Sigmoid colon (tissue), 7 donors: Measurements from ENCODE around the gene ATP5IF1. TPM values are rescaled to one million over a fixed set of nuclear protein-coding genes. Genes with fewer than 3 reads are reported as not detected.

Source experiments
- DNase-seq: peaks from one replicate; pipeline ENCODE4 v3.0.0-alpha.2; 2019
- H3K27ac ChIP-seq, 4 donors: fragments of 200-600 bp; sonication (generic); one replicate each; pipeline ENCODE4 v1.5.1; 2016 to 2019; ENCODE audit warnings: mild to moderate bottlenecking in 1 of 4
- H3K27me3 ChIP-seq, 3 donors: fragments of 200-600 bp; sonication (generic); one replicate each; pipeline ENCODE4 v1.5.1; 2019; ENCODE audit warnings: mild to moderate bottlenecking in 1 of 3
- H3K36me3 ChIP-seq, 4 donors: fragments of 200-600 bp; sonication (generic); one replicate each; pipeline ENCODE4 v1.5.1; 2016 to 2019
- H3K4me1 ChIP-seq, 4 donors: fragments of 200-600 bp; sonication (generic); one replicate each; pipeline ENCODE4 v1.5.1; 2017 to 2019
- H3K4me3 ChIP-seq, 4 donors: fragments of 200-600 bp; sonication (generic); one replicate each; pipeline ENCODE4 v1.5.1; 2017 to 2019; ENCODE audit warnings: mild to moderate bottlenecking in 2 of 4, moderate library complexity in 1 of 4
- H3K9me3 ChIP-seq, 4 donors: fragments of 200-600 bp in 3 of 4; sonication (generic) in 3 of 4; one replicate each; pipeline versions ENCODE4 v1.5.1 to v1.6.1; 2013 to 2019
- EP300 ChIP-seq, 4 donors: sonication (generic); formaldehyde crosslinking; IDR thresholded peaks; one replicate each; pipeline ENCODE4 v1.6.1; 2017; ENCODE audit warnings: antibody characterized with exemption in 4 of 4
- POLR2A ChIP-seq, 2 donors: fragments of 450-650 bp; IDR thresholded peaks; one replicate each; pipeline ENCODE4 v1.6.1; 2016; ENCODE audit warnings: antibody characterized with exemption in 2 of 2, mild to moderate bottlenecking in 2 of 2, moderate library complexity in 2 of 2
- POLR2AphosphoS5 ChIP-seq, 4 donors: sonication (generic); formaldehyde crosslinking; IDR thresholded peaks; one replicate each; pipeline ENCODE4 v1.6.1; 2017; ENCODE audit warnings: antibody characterized with exemption in 4 of 4
- WGBS, 2 donors: extraction: QIAGEN DNeasy Blood & Tissue Kit; methylation state at CpG; one replicate each; pipeline ENCODE4 v1.1.7; 2013; 5-methylcytosine and 5-hydroxymethylcytosine counted together
- intact Hi-C: fragments of 100-400 bp; cut with DNase I; formaldehyde crosslinking; loops from one replicate; pipeline ENCODE4 v1.15.1; 2023
- polyA plus RNA-seq, 3 donors: library from polyadenylated mRNA; stranded (reverse); fragments of 200-250 nt; gene quantifications; one replicate each; pipeline ENCODE4 v1.2.3, GENCODE V29; 2013
- total RNA-seq, 4 donors: library from RNA; depleted of rRNA; stranded (reverse); fragments of >200 nt; gene quantifications; one replicate each; pipeline ENCODE4 v1.1.0, GENCODE V29; 2016
- TF ChIP-seq, protein P1 (sequence below), 4 experiments: fragments of 450-650 bp in 3 of 4; fragments of 200-600 bp in 1 of 4; IDR thresholded peaks; one replicate each; pipeline ENCODE4 v1.5.1; 2016 to 2019; ENCODE audit warnings: antibody characterized with exemption in 4 of 4, mild to moderate bottlenecking in 3 of 4, moderate library complexity in 2 of 4
- donor health status: healthy with polysubstance abuse.
- donor health status: Bipolar disorder and iron deficiency.
- donor health status: healthy.

The ATP5IF1 gene
- total and polyA plus RNA-seq, 7 donors: 167 to 1,120 (median 260) TPM

DNA sequence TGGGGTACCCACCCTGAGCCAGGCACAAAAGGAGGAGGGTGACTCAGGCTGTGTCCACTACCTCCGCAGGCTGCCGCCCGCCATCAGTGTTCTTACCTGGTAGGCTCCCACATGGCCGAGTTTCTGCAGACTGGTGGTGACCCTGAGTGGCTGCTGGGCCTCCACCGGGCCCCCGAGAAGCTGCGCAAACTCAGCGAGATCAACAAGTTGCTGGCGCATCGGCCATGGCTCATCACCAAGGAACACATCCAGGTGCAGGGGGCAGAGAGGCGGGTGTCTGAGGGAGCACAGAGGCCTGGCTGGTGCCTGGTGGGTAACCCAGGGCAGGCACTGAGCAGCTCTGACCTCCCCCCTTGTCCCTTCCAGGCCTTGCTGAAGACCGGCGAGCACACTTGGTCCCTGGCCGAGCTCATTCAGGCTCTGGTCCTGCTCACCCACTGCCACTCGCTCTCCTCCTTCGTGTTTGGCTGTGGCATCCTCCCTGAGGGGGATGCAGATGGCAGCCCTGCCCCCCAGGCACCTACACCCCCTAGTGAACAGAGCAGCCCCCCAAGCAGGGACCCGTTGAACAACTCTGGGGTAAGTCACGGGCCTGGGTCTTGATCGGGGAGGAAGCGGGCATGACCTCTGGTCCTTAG lies 36.4 kb downstream of the ATP5IF1 start:
- TF ChIP-seq, protein P1, sequence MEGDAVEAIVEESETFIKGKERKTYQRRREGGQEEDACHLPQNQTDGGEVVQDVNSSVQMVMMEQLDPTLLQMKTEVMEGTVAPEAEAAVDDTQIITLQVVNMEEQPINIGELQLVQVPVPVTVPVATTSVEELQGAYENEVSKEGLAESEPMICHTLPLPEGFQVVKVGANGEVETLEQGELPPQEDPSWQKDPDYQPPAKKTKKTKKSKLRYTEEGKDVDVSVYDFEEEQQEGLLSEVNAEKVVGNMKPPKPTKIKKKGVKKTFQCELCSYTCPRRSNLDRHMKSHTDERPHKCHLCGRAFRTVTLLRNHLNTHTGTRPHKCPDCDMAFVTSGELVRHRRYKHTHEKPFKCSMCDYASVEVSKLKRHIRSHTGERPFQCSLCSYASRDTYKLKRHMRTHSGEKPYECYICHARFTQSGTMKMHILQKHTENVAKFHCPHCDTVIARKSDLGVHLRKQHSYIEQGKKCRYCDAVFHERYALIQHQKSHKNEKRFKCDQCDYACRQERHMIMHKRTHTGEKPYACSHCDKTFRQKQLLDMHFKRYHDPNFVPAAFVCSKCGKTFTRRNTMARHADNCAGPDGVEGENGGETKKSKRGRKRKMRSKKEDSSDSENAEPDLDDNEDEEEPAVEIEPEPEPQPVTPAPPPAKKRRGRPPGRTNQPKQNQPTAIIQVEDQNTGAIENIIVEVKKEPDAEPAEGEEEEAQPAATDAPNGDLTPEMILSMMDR (IDR thresholded peaks at IDR 0.05): no peak
- no peak for TF ChIP-seq EP300 (IDR thresholded peaks at IDR 0.05)
- no peak for TF ChIP-seq POLR2A (IDR thresholded peaks at IDR 0.05)
- no peak for TF ChIP-seq POLR2AphosphoS5 (IDR thresholded peaks at IDR 0.05)
- DNase-seq: peak; percentile 57
- Histone ChIP-seq H3K36me3 (peaks cover 7 to 82% (median 41%) of the 10 kb centered on the region in 4 donors), H3K27me3 (no peaks in the 10 kb centered on the region), H3K27ac (no peak overlapping the region), H3K4me1 (no peaks in the 10 kb centered on the region), H3K9me3 (no peaks in the 10 kb centered on the region), H3K4me3 (no peak overlapping the region)
- intact Hi-C loops: no loop called here
- 96 to 97% methylated on average over 20 of the region's 20 CpGs for WGBS, 2 donors

DNA sequence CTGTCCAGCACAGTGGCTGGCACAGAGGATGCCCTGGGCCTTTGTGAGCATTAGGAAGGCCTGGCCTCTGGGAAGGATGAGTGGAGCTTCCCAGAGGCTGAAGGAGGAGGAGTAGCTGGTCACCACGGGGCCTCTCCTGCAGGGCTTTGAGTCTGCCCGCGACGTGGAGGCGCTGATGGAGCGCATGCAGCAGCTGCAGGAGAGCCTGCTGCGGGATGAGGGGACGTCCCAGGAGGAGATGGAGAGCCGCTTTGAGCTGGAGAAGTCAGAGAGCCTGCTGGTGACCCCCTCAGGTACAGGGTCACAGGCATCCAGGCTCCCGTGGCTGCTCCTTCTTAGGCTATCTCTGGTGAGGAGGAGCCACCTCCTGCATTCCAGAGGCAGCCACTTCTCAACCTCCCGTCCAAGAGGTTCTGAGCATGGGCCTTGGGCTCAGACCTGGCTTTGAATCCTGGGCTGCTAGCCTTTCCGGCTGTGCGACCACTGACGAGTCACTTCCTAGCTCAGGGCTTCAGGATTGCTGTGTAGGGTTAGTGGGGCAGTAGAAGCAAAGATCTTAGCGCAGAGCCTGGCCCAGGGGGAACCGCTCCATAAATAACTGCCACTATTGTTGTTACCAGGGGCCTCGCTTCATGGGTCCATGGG lies 37.4 kb downstream of the ATP5IF1 start:
- peak; percentile 25 for DNase-seq
- Histone ChIP-seq H3K9me3 (no peaks in the 10 kb centered on the region), H3K4me3 (no peak overlapping the region), H3K36me3 (peaks cover 7 to 92% (median 49%) of the 10 kb centered on the region in 4 donors), H3K4me1 (no peaks in the 10 kb centered on the region), H3K27ac (no peak overlapping the region), H3K27me3 (no peaks in the 10 kb centered on the region)
- TF ChIP-seq, protein P1 (IDR thresholded peaks at IDR 0.05): no peak
- TF ChIP-seq POLR2AphosphoS5 (IDR thresholded peaks at IDR 0.05) (no peak), POLR2A (IDR thresholded peaks at IDR 0.05) (no peak), EP300 (IDR thresholded peaks at IDR 0.05) (no peak)
- WGBS, 2 donors: 92% methylated on average over 17 of the region's 17 CpGs
- intact Hi-C loops: no loop called here

DNA sequence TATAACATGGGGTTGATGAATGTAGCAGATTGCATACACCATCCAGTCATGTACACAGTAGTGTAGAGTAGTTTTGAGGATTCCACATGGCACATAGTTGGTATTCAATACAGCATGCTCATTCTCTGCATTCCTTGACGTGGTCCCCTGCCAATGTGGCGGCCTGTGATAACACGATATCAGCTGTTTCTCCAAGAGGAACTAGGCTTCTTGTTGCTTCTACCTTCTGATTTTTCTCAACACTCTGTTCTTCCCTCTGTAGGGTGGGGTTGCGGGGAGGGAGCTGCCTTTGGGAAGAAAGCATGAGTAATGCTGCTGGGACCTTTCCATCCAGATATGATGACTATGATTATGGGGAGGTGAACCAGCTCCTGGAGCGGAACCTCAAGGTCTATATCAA lies 42.8 kb downstream of the ATP5IF1 start:
- Histone ChIP-seq H3K9me3 (no peaks in the 10 kb centered on the region), H3K36me3 (peaks cover 13 to 86% (median 38%) of the 10 kb centered on the region in 4 donors), H3K4me3 (no peak overlapping the region), H3K4me1 (no peaks in the 10 kb centered on the region), H3K27me3 (no peaks in the 10 kb centered on the region), H3K27ac (no peak overlapping the region)
- no peak for DNase-seq
- TF ChIP-seq, protein P1 (IDR thresholded peaks at IDR 0.05): no peak
- TF ChIP-seq POLR2AphosphoS5 (IDR thresholded peaks at IDR 0.05): no peak
- TF ChIP-seq EP300 (IDR thresholded peaks at IDR 0.05): no peak
- no peak for TF ChIP-seq POLR2A (IDR thresholded peaks at IDR 0.05)
- WGBS, 2 donors: 95 to 98% methylated on average over 5 of the region's 5 CpGs
- intact Hi-C loops: no loop called here

DNA sequence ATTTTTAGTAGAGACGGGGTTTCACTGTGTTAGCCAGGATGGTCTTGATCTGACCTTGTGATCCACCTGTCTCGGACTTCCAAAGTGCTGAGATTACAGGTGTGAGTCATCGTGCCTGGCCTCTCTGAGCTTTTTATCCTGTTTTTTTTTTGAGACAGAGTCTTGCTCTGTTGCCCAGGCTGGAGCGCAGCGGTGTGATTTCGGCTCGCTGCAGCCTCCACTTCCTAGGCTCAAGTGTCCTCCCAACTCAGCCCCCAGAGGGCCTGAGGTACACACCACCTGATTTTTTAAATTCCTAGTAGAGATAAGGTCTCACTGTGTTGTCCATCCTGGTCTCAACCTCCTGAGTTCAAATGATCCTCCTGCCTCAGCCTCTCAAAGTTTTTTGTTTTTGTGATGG lies 43.8 kb downstream of the ATP5IF1 start:
- Histone ChIP-seq H3K27ac (no peak overlapping the region), H3K9me3 (no peaks in the 10 kb centered on the region), H3K4me1 (no peaks in the 10 kb centered on the region), H3K27me3 (no peaks in the 10 kb centered on the region), H3K36me3 (peaks cover 7 to 77% (median 29%) of the 10 kb centered on the region in 4 donors), H3K4me3 (no peak overlapping the region)
- DNase-seq: no peak
- TF ChIP-seq EP300 (IDR thresholded peaks at IDR 0.05) (no peak), POLR2AphosphoS5 (IDR thresholded peaks at IDR 0.05) (no peak)
- TF ChIP-seq, protein P1 (IDR thresholded peaks at IDR 0.05): no peak
- 92 to 97% methylated on average over 7 of the region's 7 CpGs for WGBS, 2 donors
- intact Hi-C loops: no loop called here
